MCF 10A (cell line): ENCODE results near the gene HEATR3. TPM values are rescaled to one million over a fixed set of nuclear protein-coding genes. Genes with fewer than 3 reads are reported as not detected.

Experiments
- BruUV-seq: library from RNA; stranded (reverse); fragments of 400-500 nt; replicated peaks from 2 replicates; lab custom pipeline; 2021; lab: Mats Ljungman, UMichigan
- CTCF ChIA-PET: fragments of 300-600 bp; sonication (Branson Sonifier 250); formaldehyde crosslinking; extraction: SDS; loops from one replicate; lab custom pipeline; 2021; ENCODE audit warnings: antibody characterized with exemption, inconsistent platforms; lab: Yijun Ruan, JAX
- POLR2A ChIA-PET: fragments of 300-600, 350-650 bp; sonication (Branson Sonifier 250); formaldehyde crosslinking; extraction: SDS; loops from one replicate; lab custom pipeline; 2020; ENCODE audit warnings: antibody characterized with exemption, inconsistent platforms; lab: Yijun Ruan, JAX
- DNase-seq: peaks from one replicate; pipeline ENCODE4 v3.0.0-alpha.2; 2018; ENCODE audit not compliant: unreplicated experiment
- H3K27ac Mint-ChIP-seq: one replicate; pipeline ENCODE4 v1.8.0; 2022; ENCODE audit warnings: mild to moderate bottlenecking, low read depth, mixed read lengths; ENCODE audit not compliant: unreplicated experiment
- H3K27me3 Mint-ChIP-seq: one replicate; pipeline ENCODE4 v1.8.0; 2022; ENCODE audit warnings: mixed read lengths; ENCODE audit not compliant: insufficient read depth, unreplicated experiment
- H3K36me3 Mint-ChIP-seq: one replicate; pipeline ENCODE4 v1.8.0; 2022; ENCODE audit warnings: mild to moderate bottlenecking, moderate library complexity, mixed read lengths; ENCODE audit not compliant: insufficient read depth, unreplicated experiment
- H3K4me1 Mint-ChIP-seq: one replicate; pipeline ENCODE4 v1.8.0; 2022; ENCODE audit warnings: mixed read lengths; ENCODE audit not compliant: insufficient read depth, unreplicated experiment
- H3K4me3 Mint-ChIP-seq: one replicate; pipeline ENCODE4 v1.8.0; 2022; ENCODE audit warnings: mild to moderate bottlenecking, moderate library complexity, mixed read lengths; ENCODE audit not compliant: unreplicated experiment
- H3K9me3 Mint-ChIP-seq: one replicate; pipeline ENCODE4 v1.8.0; 2022; ENCODE audit warnings: mixed read lengths; ENCODE audit not compliant: unreplicated experiment
- intact Hi-C: fragments of 100-400 bp; cut with micrococcal nuclease; formaldehyde crosslinking; loops from 2 replicates; pipeline ENCODE4 v1.14.1; 2022
- total RNA-seq: library from RNA; stranded (reverse); gene quantifications from 2 replicates; pipeline ENCODE4 v1.2.3, GENCODE V29; 2022
- TF ChIP-seq, protein P1 (sequence below): fragments of 200-600 bp; IDR thresholded peaks from one replicate; pipeline ENCODE4 v1.8.0; 2022; ENCODE audit warnings: antibody characterized with exemption, mild to moderate bottlenecking; ENCODE audit not compliant: unreplicated experiment

HEATR3 gene
- total RNA-seq, 1 experiment from 2014 or later: 13.3 TPM

- DNase-seq: no peak
- TF ChIP-seq, protein P1, sequence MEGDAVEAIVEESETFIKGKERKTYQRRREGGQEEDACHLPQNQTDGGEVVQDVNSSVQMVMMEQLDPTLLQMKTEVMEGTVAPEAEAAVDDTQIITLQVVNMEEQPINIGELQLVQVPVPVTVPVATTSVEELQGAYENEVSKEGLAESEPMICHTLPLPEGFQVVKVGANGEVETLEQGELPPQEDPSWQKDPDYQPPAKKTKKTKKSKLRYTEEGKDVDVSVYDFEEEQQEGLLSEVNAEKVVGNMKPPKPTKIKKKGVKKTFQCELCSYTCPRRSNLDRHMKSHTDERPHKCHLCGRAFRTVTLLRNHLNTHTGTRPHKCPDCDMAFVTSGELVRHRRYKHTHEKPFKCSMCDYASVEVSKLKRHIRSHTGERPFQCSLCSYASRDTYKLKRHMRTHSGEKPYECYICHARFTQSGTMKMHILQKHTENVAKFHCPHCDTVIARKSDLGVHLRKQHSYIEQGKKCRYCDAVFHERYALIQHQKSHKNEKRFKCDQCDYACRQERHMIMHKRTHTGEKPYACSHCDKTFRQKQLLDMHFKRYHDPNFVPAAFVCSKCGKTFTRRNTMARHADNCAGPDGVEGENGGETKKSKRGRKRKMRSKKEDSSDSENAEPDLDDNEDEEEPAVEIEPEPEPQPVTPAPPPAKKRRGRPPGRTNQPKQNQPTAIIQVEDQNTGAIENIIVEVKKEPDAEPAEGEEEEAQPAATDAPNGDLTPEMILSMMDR: no peak
- Mint-ChIP-seq H3K4me1 (peaks cover 16% of the 10 kb centered on the region), H3K27me3 (no peaks in the 10 kb centered on the region), H3K27ac (peak overlapping the region; percentile 84), H3K36me3 (no peaks in the 10 kb centered on the region), H3K9me3 (no peaks in the 10 kb centered on the region), H3K4me3 (peak overlapping the region; percentile 76)
- no TSS peak for BruUV-seq
- ChIA-PET POLR2A (interaction anchor here (0.6 to 1.2 kb wide), 5 partner anchors 58 to 330 kb away, joined by 3 to 5 read pairs (median 4); no protein-coding TSS in a partner anchor), CTCF (interaction anchor here (0.6 to 1.3 kb wide), 4 partner anchors 11 to 186 kb away, joined by 3 to 5 read pairs (median 4); no protein-coding TSS in a partner anchor)
- intact Hi-C loops: loop anchor here (10.0 kb wide), 1 partner anchor 127 kb away; the partner anchor contains the start of gene CNEP1R1
These were observed 86.0 kb downstream of the HEATR3 start for GRCh38 chr16:50151756-50152155.

DNA sequence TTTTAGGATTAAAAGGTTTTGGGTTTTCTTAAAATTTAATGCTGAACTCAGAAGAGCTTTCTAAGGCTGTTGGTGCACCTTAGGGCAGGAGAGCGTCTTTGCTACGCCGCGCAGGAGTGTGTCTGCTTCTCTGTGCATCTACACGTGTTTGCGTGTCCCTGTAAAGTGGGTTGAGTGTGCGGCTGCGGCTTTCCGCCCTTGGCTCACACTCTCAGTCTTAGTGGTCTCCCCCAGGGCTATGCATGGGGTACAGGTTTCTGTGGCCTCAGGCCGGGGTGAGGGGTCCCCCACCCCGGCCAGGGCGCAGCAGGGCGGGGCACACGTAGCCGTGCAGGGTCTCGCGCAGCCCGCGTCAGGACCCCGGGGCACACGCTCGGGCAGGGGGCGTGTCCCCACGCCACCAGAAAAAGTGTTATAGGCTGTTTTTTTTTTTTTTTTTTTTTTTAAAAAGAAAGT is 86.6 kb downstream of the HEATR3 start:
- BruUV-seq: TSS peak; percentile 37
- intact Hi-C loops: loop anchor here (10.0 kb wide), 1 partner anchor 128 kb away; the partner anchor contains the start of gene CNEP1R1
- Mint-ChIP-seq H3K36me3 (no peaks in the 10 kb centered on the region), H3K27ac (peak overlapping the region; percentile 84), H3K4me3 (peak overlapping the region; percentile 76), H3K27me3 (no peaks in the 10 kb centered on the region), H3K9me3 (no peaks in the 10 kb centered on the region), H3K4me1 (peaks cover 21% of the 10 kb centered on the region)
- TF ChIP-seq, protein P1: no peak
- no peak for DNase-seq
- ChIA-PET POLR2A (interaction anchor here (0.6 to 2.0 kb wide), 6 partner anchors 50 to 330 kb away, joined by 3 to 6 read pairs (median 4); partner anchors contain the start of gene CNEP1R1), CTCF (interaction anchor here (0.6 to 1.3 kb wide), 4 partner anchors 11 to 185 kb away, joined by 3 to 5 read pairs (median 4); no protein-coding TSS in a partner anchor)

DNA sequence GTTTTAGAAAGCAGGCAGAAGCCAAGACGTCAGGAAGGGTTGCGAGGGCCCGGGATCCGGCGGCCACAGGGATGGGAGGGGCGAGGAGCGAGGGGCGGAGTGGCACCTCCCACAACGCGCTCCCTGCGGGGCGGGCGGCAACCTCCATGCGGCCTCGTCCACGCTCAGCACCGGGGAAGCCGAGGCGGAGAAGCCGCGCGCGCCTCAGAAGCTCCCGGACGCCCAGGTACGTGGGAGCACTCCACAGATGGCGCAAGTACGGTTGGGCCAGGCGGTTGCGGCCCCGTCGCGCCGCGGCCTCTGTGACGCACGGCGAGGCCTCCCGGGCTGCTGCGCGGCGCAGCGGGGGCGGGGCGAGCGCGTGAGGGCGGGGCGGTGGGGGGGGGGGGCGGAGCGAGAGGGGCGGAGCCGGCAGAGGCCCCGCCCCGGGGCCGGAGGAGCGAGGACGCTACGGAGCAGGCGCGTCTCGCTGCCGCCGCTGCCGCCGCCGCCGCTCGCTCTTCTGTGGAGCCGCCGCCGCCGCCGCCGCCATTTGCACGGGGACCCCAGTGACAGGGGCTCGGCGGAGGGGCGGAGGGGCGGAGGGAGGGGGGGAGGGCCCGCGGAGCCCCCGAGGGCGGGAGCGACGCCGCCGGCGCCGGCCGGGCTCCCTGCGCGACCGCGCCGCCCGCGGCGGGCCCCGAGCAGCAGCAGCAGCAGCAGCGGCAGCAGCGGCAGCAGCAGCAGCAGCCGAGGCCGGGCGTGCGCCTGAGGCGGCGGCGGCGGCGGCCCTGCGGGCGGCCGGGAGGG is 87.2 kb downstream of the HEATR3 start, which contains the start of gene TENT4B:
Gene TENT4B (plus strand): TSS at position 500 of the 789 bp plus-strand sequence. CDS start 316 bp downstream, outside the sequence.
- Mint-ChIP-seq H3K36me3 (no peaks in the 10 kb centered on the region), H3K4me1 (peaks cover 22% of the 10 kb centered on the region), H3K9me3 (no peaks in the 10 kb centered on the region), H3K27ac (peak within 1 kb of the TSS; percentile 84), H3K4me3 (peak within 1 kb of the TSS; percentile 76), H3K27me3 (no peaks in the 10 kb centered on the region)
- POLR2A ChIA-PET: interaction anchor here (1.0 to 2.0 kb wide), 3 partner anchors 50 to 128 kb away, joined by 4 to 6 read pairs (median 5); partner anchors contain the start of gene CNEP1R1
- TF ChIP-seq, protein P1: no peak
- no TSS peak for BruUV-seq
- peak; percentile 83 for DNase-seq
- CTCF ChIA-PET: no interaction called here
- intact Hi-C loops: loop anchor here (10.0 kb wide), 1 partner anchor 128 kb away; the partner anchor contains the start of gene CNEP1R1
